ENCODE measurements around the gene SPTSSA. TPM values are rescaled to one million over a fixed set of nuclear protein-coding genes. Genes with fewer than 3 reads are reported as not detected.
"Not testable (repeated sequence)": the region's sequence is repeated elsewhere in the genome, so short reads cannot be mapped to it uniquely, and the experiment has no call there.

The SPTSSA gene, protein sequence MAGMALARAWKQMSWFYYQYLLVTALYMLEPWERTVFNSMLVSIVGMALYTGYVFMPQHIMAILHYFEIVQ
- total RNA-seq (22.2 TPM), polyA plus RNA-seq (38.4 TPM)

DNA sequence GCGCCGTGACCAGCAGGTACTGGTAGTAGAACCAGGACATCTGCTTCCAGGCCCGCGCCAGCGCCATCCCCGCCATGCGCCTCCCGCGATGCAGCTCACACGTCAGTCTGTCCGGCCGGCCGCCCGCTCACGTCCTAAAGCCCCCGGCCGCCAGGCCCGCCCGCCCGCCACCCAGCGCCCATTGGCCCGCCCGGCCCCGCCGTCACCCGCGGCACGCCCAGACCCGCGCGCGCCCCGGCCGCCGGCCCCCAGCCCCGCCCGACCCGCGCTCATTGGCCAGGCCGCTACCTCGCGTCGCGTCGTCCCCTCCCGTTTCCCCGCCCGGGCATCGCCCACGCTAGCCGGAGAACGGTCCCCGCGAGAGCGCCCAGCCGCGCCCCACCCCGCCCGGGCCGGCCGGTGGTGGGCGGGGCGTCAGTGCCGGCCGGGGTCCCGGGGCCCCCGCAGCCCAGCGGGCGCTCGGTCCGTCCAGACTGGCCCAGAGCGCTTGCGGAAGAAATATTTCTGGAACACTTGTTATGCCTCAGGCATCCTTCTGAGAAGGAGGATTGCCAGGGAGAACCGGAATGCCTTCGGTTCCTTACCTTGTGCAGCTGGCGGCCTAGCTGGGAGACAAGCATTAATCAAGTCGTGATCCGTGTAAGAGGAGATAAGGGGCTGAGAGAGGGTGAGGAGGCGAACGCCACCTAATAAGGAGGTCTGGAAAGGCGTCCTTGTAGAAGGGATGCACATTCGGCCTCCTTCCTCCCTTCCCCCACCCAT, at the start of gene SPTSSA:
TSS of gene SPTSSA (minus strand) at position 109 of the 762 bp plus-strand sequence. CDS start at position 76, 33 bp downstream.
- no peaks in the 10 kb centered on the region for H3K4me1 ChIP-seq (ENCODE audit: insufficient read depth)
- peak; percentile 82 for DNase-seq (ENCODE audit: extremely low spot score)
- WGBS, result under 1% methylated on average over 82 of the region's 82 CpGs
- H3K27ac ChIP-seq (ENCODE audit: low read depth), result peak within 1 kb of the TSS; percentile 94
- no peaks in the 10 kb centered on the region for H3K36me3 ChIP-seq (ENCODE audit: insufficient read depth)
- peak within 1 kb of the TSS; percentile 97 for H3K4me3 ChIP-seq (ENCODE audit: low read depth, low read length)

DNA sequence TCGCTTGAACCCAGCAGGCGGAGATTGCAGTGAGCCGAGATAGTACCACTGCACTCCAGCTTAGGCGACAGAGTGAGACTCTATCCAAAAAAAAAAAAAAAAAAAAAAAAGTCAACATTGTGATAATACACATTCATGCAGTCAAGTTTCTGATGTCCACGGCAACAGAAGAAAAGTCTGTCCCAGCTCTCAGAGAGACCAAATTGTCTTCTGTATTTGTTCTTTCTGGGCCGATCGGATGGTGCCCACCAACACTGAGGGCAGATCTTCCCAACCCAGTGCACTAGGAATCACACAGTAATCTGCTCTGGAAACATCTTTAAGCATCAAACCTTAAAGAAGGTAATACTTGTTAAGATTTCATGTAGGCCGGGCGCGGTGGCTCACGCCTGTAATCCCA, 45.8 kb upstream of the SPTSSA start:
- WGBS, result 96% methylated on average over 11 of the region's 11 CpGs
- no peak overlapping the region for H3K27ac ChIP-seq (ENCODE audit: low read depth)
- no peak for DNase-seq (ENCODE audit: extremely low spot score)
- no peaks in the 10 kb centered on the region for H3K4me1 ChIP-seq (ENCODE audit: insufficient read depth)
- H3K36me3 ChIP-seq (ENCODE audit: insufficient read depth), result peaks cover 2% of the 10 kb centered on the region
- no peak overlapping the region for H3K4me3 ChIP-seq (ENCODE audit: low read depth, low read length)

DNA sequence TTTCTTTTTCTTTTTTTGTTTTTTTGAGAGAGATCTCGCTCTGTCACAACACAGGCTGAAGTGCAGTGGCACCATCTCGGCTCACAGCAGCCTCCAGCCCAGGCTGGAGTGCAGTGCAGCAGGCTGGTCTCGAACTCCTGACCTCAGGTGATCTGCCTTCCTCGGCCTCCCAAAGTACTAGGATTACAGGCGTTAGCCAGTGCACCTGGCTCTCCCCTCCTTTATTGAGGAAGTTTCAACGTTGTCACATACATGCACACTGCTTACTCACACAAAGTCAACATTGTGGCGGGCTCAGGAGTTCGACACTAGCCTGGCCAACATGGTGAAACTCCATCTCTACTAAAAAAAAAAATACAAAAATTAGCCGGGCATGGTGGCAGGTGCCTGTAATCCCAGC, 45.4 kb upstream of the SPTSSA start:
- DNase-seq (ENCODE audit: extremely low spot score), result no peak
- H3K4me1 ChIP-seq (ENCODE audit: insufficient read depth), result no peaks in the 10 kb centered on the region
- H3K27ac ChIP-seq (ENCODE audit: low read depth), result no peak overlapping the region
- 88% methylated on average over 9 of the region's 9 CpGs for whole genome bisulfite sequencing
- no peaks in the 10 kb centered on the region for H3K36me3 ChIP-seq (ENCODE audit: insufficient read depth)
- H3K4me3 ChIP-seq (ENCODE audit: low read depth, low read length), result no peak overlapping the region

DNA sequence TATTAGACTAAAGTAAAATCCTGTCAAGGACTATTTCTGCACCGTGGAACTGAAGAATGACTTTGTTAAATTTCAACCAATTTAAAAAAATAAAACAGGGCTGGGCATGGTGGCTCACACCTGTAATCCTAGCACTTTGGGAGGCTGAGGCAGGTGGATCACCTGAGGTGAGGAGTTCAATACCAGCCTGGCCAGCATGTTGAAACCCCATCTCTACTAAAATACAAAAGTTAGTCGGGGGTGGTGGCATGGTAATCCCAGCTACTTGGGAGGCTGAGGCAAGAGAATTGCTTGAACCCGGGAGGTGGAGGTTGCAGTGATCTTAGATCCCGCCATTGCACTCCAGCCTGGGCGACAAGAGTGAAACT, 43.1 kb upstream of the SPTSSA start:
- WGBS, result 90% methylated on average over 5 of the region's 5 CpGs
- not testable (repeated sequence) for H3K4me3 ChIP-seq (ENCODE audit: low read depth, low read length); H3K4me1 ChIP-seq (ENCODE audit: insufficient read depth); H3K27ac ChIP-seq (ENCODE audit: low read depth); DNase-seq (ENCODE audit: extremely low spot score); H3K36me3 ChIP-seq (ENCODE audit: insufficient read depth)

DNA sequence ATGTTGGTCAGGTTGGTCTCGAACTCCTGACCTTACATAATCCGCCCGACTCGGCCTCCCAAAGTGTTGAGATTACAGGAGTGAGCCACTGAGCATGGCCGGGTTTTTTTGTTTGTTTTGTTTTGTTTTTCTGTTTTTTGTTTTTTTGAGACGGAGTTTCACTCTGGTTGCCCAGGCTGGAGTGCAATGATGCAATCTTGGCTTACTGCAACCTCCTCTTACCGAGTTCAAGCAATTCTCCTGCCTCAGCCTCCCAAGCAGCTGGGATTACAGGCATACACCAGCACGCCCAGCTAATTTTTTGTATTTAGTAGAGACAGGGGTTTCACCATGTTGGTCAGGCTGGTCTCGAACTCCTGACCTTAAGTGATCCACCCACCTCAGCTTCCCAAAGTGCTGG, 42.0 kb upstream of the SPTSSA start:
- DNase-seq (ENCODE audit: extremely low spot score); H3K36me3 ChIP-seq (ENCODE audit: insufficient read depth); H3K4me1 ChIP-seq (ENCODE audit: insufficient read depth); H3K4me3 ChIP-seq (ENCODE audit: low read depth, low read length); H3K27ac ChIP-seq (ENCODE audit: low read depth): not testable (repeated sequence)
- WGBS, result 91% methylated on average over 9 of the region's 9 CpGs

DNA sequence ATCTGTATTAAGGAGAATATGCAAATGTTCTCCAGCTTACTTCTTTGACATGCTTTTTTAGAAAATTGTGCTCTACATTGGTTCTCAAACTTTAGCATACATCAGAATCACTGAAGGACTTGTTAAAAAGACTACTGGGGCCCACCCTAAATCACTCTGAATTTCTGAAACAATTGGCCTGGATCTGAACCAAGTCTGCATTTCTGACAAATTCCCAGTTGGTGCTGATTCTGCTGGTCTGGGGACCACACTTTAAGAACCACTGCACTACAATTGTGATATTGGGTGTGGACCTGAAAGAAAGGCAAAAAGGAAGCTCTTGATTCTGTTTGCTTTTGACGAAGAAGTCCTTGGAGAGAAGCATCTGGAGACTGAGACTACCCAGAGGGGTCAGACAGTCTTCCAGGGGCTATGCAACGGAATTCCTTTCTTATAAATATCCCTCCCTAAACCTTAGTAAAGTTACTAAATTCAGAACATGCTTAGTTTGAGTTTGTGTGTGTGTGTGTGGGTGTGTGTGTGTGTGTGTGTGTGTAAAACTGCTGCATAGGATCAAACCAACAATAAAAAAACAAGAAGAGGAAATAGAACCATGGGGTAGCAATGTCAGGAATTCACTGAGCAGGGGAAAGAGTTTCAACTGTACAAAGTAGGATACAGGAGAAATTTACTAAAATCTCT, 40.6 kb upstream of the SPTSSA start:
- H3K27ac ChIP-seq (ENCODE audit: low read depth), result no peak overlapping the region
- H3K36me3 ChIP-seq (ENCODE audit: insufficient read depth), result no peaks in the 10 kb centered on the region
- H3K4me3 ChIP-seq (ENCODE audit: low read depth, low read length), result no peak overlapping the region
- no peaks in the 10 kb centered on the region for H3K4me1 ChIP-seq (ENCODE audit: insufficient read depth)
- 43% methylated on average over 2 of the region's 2 CpGs for WGBS
- no peak for DNase-seq (ENCODE audit: extremely low spot score)

DNA sequence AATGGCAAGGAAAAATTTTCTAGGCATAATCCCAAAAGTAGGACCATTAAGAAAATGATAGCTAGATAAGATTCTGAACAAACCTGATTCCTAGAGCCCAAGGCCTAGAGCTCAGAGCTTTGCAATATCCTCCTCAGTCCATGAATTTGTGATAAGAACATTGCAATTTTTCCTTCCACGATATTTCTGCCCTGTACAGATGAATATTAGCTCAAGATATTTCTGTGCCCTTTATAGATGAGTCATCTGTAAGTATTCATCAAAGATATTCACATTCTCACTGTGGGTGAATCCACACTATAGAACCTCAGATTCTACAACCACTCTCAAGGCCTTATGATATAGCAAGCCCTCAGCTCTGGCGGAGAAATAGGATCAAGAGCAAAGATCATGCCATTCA, 40.0 kb upstream of the SPTSSA start:
- Histone ChIP-seq H3K4me3 (ENCODE audit: low read depth, low read length) (no peak overlapping the region), H3K4me1 (ENCODE audit: insufficient read depth) (no peaks in the 10 kb centered on the region), H3K27ac (ENCODE audit: low read depth) (no peak overlapping the region), H3K36me3 (ENCODE audit: insufficient read depth) (no peaks in the 10 kb centered on the region)
- WGBS, result 80% methylated on average over 2 of the region's 2 CpGs
- DNase-seq (ENCODE audit: extremely low spot score), result no peak

DNA sequence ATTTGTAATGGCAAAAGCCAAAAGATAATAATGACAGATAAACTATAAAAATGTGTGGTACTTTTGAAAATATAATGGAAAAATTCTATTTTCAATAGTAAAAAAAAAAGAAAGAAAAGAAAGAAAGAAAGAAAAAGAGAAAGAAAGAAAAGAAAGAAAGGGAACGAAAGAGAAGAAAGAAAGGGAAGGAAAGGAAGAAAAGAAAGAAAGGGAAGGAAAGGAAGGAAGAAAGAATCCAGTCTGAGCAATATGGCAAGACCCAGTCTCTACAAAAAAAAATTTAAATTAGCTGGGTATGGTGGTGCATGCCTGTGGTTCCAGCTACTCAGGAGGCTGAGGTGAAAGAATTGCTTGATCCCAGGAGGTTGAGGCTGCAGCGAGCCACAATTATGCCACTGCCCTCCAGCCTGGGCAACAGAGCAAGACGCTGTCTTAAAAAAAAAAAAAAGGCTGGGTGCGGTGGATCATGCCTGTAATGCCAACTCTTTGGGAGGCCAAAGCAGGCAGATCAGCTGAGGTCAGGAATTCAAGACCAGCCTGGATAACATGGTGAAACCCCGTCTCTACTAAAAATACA, 39.1 kb upstream of the SPTSSA start:
- H3K36me3 ChIP-seq (ENCODE audit: insufficient read depth), result no peaks in the 10 kb centered on the region
- 95% methylated on average over 5 of the region's 5 CpGs for WGBS
- no peak overlapping the region for H3K27ac ChIP-seq (ENCODE audit: low read depth)
- no peak overlapping the region for H3K4me3 ChIP-seq (ENCODE audit: low read depth, low read length)
- no peak for DNase-seq (ENCODE audit: extremely low spot score)
- H3K4me1 ChIP-seq (ENCODE audit: insufficient read depth), result no peaks in the 10 kb centered on the region

DNA sequence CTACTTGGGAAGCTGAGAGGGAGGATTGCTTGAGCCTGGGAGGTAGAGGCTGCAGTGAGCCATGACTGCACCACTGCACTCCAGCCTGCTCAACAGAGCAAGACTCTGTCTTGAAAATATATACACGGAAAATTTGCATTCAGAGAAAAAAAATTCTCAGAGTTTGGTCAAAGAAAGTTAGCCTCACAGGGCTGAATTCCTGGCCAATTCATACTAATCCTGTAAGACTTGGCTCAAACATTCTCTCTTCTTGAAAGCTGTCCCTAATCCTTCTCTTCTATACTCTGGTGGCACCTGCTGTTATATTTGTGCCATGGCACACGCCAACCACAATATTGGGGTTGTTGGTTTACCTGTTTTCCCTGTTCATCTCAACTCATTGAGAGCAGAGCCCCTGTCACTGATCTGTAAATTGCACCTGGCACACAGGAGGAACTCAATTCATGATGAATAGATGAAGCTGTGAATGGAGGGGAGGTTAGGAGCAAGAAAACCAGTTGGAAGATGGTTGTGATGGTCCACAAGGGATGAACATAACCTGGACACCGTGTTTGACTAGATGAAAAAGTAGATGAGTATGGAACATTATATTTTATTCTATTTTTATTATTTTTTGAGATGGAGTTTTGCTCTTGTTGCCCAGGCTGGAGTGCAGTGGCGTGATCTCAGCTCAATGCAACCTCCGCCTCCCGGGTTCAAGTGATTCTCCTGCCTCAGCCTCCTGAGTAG, 36.8 kb upstream of the SPTSSA start:
- Histone ChIP-seq H3K27ac (ENCODE audit: low read depth) (no peak overlapping the region), H3K4me3 (ENCODE audit: low read depth, low read length) (no peak overlapping the region), H3K36me3 (ENCODE audit: insufficient read depth) (no peaks in the 10 kb centered on the region), H3K4me1 (ENCODE audit: insufficient read depth) (no peaks in the 10 kb centered on the region)
- 90% methylated on average over 6 of the region's 6 CpGs for WGBS
- DNase-seq (ENCODE audit: extremely low spot score), result no peak

DNA sequence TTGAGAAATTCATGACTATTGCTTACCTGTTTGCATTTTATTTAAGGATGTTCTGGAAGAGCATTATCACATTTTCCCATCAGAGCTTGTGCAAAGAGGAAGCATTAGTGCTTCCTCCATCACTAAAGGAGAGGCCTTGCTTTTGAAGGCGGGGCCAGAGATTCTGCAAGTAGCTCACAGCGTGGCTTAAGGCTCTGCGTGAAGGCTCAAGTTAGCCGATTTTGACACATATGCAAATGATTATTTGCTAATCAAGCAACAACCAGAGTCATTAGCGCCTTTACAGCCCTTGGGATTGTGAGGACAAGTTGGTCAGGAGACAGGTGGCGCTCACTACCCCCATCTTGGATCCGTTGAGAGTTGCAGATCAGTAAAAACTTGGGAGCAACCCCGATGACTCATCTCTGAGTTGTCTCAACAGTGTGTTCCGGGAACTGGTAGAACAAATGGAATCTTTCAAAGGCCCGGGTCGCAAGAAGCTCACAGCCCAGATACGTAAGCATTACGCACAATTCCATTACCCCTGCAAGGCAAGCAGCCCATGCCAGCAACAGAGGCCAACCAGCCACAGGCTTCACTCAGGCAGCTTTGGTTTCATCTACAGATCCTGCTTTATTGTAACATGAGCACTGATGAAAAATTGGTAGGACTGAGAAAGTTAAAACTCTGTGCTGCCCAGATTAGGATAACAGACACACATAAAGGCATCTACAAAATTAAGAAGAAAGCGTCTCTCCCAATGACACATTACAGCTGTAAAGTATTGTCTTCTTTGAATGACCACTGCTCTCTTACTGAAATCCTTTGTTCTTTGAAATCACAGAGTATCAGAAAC, 34.9 kb upstream of the SPTSSA start:
- H3K4me3 ChIP-seq (ENCODE audit: low read depth, low read length), result no peak overlapping the region
- no peaks in the 10 kb centered on the region for H3K36me3 ChIP-seq (ENCODE audit: insufficient read depth)
- H3K27ac ChIP-seq (ENCODE audit: low read depth), result peak overlapping the region; percentile 66
- DNase-seq (ENCODE audit: extremely low spot score), result peak; percentile 83
- H3K4me1 ChIP-seq (ENCODE audit: insufficient read depth), result no peaks in the 10 kb centered on the region
- WGBS, result 21% methylated on average over 14 of the region's 14 CpGs

DNA sequence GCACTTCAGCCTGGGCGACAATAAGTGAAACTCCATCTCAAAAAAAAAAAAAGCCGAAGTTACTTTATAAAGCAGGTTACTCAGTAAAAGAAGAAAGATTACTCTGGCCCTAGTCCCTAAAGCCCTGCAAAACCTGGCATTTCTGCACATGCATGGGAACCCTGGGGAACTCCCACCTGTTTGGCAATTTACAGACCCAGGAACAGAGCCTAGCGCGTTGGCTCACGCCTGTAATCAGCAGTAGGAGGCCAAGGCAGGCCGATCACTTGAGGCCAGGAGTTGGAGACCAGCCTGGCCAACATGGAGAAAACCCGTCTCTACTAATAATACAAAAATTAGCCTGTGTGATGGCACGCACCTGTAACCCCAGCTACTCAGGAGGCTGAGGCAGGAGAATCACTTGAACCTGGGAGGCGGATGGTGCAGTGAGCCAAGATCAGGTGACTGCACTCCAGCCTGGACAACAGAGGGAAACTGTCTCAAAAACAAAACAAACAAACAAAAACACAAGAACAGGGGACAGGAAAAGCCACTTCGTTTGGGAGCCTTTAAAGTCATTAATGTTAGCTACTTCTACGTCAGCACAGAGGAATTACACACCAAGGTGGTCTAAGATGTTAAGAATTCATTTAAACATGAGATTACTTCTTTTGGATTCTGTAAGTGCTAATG, 34.1 kb upstream of the SPTSSA start:
- H3K27ac ChIP-seq (ENCODE audit: low read depth), result no peak overlapping the region
- no peak overlapping the region for H3K4me3 ChIP-seq (ENCODE audit: low read depth, low read length)
- no peaks in the 10 kb centered on the region for H3K36me3 ChIP-seq (ENCODE audit: insufficient read depth)
- DNase-seq (ENCODE audit: extremely low spot score), result no peak
- no peaks in the 10 kb centered on the region for H3K4me1 ChIP-seq (ENCODE audit: insufficient read depth)
- WGBS, result 89% methylated on average over 11 of the region's 11 CpGs

DNA sequence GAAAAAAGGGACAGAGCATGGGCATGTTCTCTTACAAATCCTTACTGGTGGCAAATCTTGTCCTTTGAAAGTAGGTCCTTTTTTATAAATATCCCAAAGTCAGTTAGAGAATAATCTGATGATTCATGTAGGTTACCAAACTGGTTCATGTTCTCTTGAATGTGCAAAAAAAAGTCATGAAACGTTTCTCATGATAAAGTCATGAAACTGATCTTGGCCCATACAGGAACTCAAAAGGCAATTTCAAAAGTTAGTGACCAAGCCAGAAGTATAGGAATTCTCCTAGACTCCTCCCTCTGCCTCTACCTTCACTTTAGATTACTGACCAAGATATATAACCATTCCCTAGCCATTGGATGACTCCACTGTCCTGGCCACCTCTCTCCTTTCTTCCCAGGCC, 27.3 kb upstream of the SPTSSA start:
- DNase-seq (ENCODE audit: extremely low spot score), result no peak
- WGBS, result 43% methylated on average over 1 of the region's 1 CpG
- no peaks in the 10 kb centered on the region for H3K36me3 ChIP-seq (ENCODE audit: insufficient read depth)
- H3K4me3 ChIP-seq (ENCODE audit: low read depth, low read length), result no peak overlapping the region
- H3K27ac ChIP-seq (ENCODE audit: low read depth), result no peak overlapping the region
- no peaks in the 10 kb centered on the region for H3K4me1 ChIP-seq (ENCODE audit: insufficient read depth)

All from urinary bladder (tissue), 4 donors.